Fibroblast of gingiva (primary cell): Measurements from ENCODE around the gene PTPRN2.
"Not testable (repeated sequence)": the region's sequence is repeated elsewhere in the genome, so short reads cannot be mapped to it uniquely, and the experiment has no call there.

ENCODE experiments used
- DNase-seq: peaks from one replicate; pipeline ENCODE4 v3.0.0-alpha.2; 2011; ENCODE audit warnings: low read depth

Gene PTPRN2

DNA sequence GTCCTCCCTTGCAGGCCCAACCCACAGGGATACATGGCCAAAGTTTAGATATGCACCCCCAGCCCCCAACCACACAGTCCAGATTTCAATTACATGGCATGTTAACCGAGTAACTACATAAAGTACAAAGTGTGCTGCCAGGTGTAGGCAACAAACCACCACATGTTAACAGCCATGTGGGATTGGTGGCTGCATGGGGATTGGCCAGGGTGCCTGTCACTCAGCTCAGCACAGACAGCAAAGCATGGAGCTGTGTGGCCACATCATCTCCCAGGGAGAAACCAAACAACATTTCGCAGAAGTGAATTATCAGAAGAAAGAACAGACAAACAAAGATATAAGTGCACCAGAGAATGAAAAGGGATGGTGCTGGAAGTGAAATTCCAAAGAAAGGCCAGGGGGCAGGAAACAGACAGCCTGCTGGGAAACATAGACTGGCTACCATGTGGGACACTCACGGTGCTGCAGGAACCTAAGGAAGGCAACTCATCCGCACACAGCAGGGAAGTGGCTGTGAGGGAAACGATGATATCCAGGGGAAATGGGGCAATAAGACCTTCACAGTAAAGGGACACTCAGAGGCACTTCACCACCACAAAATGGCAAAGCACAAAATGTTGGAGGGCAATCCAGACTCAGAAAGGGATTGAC, 171.2 kb downstream of the PTPRN2 start:
- DNase-seq: no peak

DNA sequence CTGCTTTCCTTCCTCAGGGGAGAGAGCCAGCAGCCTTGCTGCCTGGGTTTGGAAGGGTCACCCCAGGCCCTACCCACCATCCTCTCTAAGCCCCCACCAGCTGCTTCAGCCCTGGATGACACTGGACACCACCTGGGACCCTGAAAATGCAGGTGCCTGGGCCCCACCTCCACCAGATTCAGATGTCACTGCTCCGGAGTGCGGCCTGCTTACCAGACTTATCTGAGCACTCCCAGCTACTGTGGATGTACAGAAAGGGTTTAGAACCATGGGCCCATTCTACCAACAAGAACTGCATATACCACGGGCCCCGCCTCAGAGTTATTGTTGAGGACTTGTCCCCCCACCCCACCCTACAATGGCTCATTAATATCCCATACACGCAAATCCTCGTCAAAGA, 172.3 kb downstream of the PTPRN2 start:
- no peak for DNase-seq

DNA sequence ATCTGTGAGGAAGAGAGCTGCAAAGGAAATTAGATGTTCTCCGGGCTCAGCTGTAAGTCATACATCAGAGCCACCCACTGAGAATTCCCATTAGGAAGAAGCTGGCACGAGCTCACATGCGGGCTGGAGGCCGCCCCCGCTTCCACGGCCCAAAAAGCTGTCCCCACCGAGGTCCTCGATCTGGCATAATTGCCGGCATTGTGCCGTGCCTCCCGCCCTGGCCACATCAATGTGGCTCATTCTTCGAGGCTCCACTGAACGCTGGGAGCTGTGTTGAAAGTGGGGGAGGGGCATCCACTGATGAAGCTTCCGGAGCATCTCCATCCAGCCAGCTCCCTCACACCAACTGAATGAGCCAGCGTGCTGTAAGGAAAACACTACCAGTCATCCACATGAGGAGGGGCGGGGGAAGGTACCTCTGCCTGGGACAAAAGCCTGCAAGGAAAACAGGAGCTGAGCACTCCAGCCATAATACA, 173.1 kb downstream of the PTPRN2 start:
- no peak for DNase-seq

DNA sequence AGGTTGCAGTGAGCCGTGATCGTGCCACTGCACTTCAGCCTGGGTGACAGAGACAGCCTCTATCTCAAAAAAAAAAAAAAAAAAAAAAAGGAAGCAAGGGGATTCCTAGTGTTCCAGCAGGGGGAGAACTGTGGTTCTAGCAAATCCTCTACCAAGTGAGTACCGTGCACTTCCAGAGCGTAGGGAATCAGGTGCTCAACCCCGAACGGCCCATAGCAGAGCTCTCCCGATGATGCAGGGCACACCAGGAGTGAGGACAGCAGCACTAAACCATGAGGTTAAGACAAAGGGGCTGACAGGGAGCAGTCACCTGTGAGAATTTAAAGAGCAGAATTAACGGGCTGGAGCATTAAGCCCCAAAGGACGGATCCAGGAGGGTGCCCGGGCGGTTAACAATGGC, 173.6 kb downstream of the PTPRN2 start:
- DNase-seq: no peak

DNA sequence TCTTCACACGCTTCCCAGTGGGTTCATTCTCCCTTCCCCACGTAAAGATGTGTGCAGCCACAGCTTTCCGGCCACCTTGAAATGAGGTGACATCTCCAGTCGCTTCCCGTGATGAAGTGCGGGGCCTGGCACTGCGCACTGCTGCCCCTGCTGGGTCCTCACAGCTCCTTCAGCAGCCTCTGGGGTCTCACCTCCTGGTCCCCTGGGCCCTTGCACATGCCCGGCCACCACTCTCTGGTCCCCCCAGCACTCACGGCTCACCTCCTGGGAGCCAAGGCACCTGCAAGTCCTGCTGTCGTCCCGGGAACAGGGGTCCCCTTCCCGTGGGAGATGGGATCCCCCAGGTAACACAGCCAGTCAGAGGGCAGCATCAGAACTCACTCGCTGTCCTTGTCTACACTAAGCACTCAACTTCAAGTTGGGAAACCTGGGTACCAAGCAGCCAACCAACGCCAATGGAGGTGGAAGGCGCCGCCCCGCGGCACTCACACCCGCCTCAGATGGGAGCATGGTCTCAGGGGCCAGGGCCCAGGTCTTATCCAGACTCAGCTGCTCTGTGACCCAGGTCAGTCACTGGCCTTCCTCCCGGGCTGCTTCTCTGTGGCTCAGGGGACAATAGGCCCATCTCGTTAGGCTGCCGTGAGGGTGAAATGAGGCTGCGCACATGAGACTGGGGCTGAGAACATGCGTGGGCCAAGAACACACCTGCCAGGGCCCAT, 176.2 kb downstream of the PTPRN2 start:
- DNase-seq: no peak

DNA sequence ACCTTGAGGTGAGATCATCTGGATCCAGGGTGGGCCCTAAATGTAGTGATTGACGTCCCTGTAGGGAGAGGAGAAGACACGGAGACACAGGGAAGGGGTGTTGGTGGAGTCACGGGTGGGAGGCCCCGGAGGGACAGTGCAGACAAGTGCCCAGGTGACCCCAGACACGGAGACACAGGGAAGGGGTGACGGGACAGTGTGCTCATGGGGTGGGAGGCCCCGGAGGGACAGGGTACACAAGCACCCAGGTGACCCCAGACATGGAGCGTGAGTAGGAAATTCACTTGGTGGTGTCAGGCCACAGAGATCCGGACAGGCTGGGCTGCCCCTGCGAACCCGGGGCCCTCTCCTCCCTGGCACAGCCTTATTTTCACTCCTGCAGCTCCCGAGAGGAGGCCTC, 176.9 kb downstream of the PTPRN2 start:
- DNase-seq: no peak

DNA sequence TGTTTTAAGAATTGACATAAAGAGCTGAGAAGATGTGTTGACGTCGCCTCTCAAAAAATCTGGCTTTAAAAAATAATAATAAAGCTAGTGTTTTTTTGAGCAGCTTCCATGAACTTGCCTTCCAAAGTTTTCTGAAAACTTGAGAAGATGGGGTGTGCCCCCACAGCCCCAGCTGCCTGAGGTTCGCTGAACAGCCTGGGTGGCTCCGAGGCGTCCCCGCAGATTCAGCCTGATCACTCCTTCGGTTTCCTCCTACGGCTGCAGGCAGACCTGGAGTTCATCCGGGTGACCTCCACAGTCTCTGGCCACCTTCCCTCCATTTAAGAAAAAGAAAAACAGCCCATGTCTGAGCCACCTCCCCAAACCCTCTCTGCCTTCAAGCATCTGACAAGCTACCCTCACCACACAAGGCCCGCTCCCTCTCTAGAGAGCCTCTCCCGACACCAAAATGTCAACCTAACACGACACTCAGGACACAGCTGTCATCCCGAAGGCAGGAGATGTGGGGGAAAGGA, 177.8 kb downstream of the PTPRN2 start:
- no peak for DNase-seq

DNA sequence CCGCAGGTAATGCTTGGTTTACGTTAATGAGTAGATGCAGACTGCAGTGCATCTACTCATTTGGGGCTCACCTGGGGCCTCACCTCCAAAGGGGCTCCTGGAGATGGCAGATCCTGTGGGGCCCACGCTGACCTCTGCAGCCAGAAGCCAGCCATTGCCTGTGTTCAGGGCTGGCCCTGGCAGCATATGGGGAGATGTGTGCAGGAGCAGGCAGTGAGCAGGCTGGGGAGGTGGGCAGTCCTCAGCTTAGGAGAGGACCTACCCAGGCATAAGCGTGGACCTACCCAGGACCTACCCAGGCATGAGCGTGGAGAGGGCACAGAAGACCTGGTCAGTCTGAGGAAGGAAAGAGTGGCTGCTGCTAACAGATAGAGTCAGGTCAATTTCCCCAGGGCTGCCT, 178.5 kb downstream of the PTPRN2 start:
- no peak for DNase-seq

DNA sequence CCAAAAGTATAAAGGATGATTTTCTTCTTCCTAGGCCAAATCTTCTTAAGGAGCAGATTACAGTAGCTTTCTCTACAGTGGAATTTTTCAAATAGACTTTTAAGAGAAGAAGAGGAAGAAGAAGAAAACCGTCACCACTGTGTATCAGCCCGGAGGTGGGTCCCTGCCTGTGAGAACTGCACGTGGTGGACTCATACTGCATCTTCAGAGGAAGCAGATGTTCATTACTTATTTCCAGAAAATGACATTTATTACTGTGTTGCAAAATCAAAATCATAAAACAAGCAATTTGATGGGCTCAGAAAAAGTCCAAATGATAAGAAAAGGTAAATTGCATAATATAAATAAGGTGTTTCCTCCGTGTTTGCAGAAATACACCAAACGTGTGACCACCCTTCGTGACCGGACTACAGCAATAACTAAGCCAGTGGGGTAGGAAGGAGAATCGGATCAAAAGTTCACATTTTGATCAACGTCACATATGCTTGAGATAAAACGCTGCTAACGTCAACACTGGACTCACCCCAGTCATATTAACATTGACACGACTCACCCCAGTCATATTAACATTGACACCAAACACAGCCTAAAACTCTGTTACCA, 179.2 kb downstream of the PTPRN2 start:
- no peak for DNase-seq

DNA sequence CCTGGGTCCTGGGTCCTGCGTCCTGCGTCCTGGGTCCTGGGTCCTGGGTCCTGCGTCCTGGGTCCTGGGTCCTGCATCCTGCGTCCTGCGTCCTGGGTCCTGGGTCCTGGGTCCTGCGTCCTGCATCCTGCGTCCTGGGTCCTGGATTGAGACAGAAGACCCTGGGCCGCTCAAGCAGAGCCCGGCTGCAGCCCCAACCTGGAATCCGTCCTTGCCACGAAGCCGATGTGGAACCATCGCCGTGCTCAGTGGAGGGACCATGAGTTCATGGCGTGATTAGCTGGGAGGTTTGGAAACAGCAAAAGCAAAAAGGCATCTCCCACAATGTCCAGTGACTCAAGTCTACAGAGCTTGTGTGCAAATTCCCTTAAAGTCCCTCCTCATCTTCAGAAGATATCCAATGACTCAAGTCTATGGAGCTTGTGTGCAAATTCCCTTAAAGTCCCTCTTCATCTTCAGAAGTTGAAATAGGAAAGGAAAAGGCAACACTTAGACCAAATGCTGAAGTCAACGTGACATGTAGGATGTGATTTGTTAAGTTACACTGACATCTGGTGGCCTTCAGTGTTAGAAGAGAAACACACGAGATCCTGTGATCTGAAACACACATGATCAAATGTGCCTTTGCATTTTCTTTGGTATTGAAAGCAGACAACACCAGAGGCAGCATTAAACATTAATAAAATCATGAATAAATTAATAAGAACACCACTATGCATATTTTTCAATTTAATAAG, 179.9 kb downstream of the PTPRN2 start:
- DNase-seq: no peak

DNA sequence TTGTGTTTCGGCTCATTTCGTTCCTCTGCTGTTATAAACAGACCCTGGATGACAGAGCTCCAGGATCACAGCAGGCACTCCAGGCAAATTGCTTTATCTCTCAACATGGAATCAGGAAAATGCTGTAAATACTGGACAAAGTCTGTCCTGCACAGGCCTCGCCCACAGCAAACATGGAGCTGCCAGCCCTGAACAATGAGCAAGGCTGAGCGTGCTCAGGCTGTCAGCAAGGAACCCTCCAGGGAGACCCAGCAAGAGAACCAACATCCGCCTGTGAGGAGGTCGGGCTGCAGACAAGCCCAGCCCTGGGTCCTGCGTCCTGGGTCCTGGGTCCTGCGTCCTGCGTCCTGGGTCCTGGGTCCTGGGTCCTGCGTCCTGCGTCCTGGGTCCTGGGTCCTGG, 180.8 kb downstream of the PTPRN2 start:
- no peak for DNase-seq

DNA sequence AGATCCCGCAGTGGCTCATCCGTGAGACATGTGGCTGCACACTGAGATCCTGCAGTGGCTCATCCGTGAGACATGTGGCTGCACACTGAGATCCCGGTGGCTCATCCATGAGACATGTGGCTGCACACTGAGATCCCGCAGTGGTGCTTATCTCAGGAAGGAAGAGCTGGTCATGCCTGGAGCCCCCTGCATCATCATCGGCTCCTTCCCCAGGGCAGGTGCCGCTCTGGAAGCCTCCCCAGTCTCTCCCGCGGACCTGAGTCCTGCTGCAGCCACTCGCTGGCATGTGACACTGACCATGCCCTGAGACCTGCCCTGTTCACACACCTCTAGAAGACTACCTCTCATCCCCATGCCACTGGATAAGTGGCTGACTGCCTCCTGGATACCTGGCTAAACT, 181.3 kb downstream of the PTPRN2 start:
- DNase-seq: no peak

DNA sequence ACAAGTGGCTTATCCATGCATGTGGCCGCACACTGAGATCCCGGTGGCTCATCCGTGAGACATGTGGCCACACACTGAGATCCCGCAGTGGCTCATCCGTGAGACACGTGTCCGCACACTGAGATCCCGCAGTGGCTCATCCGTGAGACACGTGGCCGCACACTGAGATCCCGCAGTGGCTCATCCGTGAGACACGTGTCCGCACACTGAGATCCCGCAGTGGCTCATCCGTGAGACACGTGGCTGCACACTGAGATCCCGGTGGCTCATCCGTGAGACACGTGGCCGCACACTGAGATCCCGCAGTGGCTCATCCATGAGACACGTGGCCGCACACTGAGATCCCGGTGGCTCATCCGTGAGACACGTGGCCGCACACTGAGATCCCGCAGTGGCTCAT, 181.9 kb downstream of the PTPRN2 start:
- DNase-seq: not testable (repeated sequence)

DNA sequence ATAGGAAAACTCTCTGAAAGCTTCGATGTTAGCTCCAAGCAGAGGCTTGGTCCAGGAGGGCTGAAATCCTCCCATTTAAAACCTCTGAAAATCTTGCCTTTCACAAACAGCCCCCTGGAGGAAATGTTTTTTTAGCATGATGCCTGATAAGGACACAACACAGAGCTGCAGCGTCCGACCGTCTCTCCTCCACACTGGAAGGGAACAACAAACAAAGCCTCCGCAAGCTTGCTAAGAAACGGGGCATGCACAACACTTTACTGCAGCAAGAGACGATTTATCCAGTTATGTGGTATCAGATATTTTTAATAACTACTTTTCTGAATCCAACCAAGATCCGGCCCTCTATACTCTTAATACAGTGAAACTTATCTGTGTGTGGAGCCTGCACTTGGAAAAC, 182.3 kb downstream of the PTPRN2 start:
- no peak for DNase-seq

DNA sequence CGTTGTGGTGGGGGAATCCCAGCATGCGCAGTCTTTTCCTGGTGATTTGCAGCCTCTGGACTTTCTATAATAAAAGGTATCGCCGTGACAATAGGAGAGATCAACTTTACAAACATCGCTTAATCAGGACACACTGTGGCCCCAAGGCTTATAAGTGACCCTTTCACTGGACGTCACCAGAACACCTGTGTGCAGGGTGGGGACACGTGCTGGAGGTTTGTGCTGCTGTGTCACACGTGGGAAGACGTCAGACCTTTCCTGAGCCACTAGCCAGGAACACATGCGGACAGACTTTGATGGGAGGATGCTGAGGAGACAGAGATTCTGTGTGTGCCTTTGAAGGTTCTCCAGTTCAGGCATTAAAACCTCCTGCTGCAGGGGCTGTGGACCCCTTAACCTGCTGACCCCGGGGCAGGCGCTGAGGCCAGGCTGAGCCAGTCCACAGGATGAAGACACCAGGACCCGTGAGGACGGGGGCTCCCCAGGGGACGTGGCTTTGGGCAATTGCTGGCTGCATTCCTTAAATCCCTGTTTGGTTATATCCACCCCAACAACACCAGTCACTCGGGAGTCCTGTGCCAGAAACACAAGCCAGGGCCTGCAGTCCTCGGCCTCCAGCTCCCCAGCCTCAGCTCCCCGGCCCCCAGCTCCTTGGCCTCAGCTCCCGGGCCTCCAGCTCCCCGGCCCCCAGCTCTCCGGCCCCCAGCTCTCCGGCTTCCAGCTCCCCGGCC, 183.4 kb downstream of the PTPRN2 start:
- DNase-seq: no peak

DNA sequence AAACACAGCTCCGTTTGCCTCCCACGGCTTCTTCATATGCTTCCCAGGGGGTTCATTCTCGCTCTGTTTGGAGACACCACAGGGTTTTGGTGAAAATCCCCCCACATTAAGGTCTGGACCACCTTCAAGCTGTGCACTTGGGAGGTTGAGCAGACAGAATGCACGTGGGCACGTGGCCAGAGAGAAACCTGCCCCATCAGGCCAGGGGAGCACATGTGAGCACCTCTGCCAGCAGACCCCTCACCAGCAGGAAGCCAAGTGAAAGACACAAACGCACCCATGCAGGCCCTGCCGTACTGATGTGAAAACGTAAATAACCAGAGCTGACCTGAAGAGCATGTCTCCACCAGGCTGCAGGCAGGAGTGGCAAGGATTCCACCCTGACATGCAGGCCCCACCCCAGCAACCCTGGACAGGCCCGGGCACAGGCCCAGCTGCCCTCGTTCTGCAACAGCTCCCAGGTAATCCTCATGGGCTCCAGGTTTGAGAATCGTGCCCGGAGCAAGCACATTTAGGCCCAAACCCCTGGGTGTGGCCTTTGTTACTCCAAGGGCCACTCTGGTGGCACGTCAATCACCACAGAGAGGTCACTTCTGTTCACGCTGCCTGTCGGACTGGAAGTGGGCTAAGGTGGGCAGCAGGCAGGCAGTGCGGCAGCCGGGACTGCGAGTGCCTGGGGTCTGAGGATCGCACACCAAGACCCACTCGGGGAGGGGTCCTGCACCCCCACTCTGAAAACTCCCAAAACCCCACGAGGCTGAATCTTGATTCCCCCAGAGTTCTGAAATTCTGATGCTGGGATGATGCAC, 184.4 kb downstream of the PTPRN2 start:
- DNase-seq: no peak

DNA sequence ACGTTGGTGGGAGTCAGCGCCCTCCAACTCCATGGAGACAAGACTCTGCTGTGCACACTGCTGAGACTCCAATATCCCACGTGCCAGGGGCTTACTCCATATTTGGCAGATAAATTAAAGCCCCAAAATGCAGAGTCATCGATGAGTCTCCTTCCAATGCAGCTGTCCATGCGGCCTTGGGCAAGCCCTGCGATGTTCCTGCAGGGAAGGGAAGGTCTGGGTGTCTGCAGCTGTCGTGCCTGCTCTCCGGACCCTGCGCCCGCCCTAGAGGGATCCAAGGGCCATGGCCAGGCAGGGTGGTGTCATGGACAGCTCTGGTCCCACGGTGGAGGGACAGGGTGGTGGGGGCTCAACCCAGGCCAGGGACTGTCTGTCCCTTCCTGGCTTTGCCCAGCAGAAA, 185.2 kb downstream of the PTPRN2 start:
- DNase-seq: no peak

DNA sequence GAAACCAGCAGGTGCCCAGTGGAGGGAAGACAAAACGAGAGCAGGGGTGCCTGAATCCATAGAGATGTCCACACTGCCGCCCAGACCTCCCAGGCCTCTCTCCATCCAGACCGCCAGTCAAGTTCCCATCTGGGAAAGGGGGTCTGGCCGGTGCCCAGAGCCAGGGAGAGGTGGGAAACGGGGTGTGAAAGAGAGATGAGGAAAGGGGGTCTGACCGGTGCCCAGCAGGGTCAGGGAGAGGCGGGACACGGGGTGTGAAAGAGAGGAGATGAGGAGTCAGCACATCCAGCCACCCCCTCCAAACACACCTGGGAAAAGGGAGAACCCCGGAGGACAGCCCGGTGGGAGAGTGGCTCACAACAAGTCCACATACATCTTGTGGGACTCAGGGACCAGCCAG, 185.8 kb downstream of the PTPRN2 start:
- DNase-seq: no peak

DNA sequence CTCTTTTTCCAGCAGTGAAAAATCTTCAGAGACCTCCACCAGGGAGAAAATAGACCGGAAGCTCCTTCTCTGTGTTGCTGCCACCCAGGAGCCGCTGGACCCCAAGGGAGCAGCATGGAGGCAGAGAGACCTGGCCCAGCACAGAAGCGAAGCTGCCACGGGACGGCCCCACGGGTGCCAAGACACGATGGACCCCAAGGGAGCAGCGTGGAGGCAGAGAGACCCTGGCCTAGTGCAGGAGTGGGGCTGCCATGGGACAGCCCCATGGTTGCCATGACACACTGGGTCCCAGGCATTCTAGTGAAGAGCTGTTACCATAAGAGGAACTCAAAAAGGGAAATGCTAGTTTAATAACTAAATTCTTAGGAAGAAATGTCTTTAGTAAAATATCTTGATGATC, 186.3 kb downstream of the PTPRN2 start:
- DNase-seq: no peak

DNA sequence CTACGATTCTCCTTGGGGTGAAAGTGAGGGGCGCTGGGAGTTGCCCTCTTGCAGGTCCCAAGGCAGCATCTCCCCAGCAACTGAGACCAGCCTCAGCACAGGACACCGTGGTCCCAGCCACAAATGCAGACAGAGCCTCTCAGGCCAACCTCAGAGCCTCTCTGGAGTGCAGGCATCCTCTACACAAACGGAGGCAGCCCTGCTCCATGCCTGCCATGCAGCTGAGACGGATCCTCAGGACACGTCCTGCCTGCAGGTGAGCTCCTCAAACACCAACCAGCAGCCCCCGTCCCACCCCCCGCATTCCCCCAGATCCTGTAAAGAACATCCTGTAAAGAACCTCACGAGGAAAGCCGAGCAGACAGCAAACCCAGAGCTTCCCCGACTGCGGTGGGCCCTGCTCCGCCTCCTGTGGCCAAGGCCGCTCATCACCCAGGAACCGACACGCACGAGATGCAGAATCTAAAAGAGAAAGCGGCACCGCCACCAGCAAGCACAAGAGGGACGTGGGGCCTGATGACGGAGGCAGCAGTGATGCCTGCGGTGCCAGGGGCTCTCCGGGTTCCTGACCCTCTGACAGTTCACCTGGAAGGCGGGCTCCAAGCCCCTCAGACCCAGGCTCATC, 186.9 kb downstream of the PTPRN2 start:
- DNase-seq: no peak

DNA sequence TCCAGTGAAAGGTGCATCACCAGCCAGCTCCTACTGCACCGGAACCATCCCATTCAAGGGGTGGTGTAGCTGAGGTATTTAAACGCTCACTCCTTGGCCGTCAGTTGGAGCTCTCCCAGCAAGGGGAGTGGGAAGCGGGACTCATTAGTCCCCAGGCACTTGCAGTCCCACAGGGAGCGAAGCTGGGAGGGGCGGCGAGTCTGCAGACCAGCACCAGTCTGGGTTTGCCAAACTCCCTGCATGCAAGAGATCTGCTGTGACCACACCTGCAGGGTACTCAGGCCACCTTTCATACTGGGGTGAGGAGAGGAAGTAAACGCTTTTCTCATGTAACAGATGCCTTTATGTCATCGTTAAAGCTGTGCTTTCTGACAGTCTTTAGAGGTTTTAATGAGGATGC, 187.9 kb downstream of the PTPRN2 start:
- no peak for DNase-seq
